Heart left ventricle (tissue), 13 donors: ENCODE measurements around the gene PTPDC1.

Experiments
- CTCF ChIP-seq, 12 donors: fragments of 200-600 bp; sonication (generic) in 4 of 12; IDR thresholded peaks; one replicate each; pipeline versions ENCODE4 v1.5.0 to v1.8.0; 2018 to 2022; ENCODE audit warnings: antibody characterized with exemption in 12 of 12, mild to moderate bottlenecking in 5 of 12
- POLR2A ChIP-seq, 2 donors: fragments of 450-650 bp; IDR thresholded peaks; one replicate each; pipeline ENCODE4 v1.6.1; 2017; ENCODE audit warnings: antibody characterized with exemption in 2 of 2, mild to moderate bottlenecking in 2 of 2, moderate library complexity in 2 of 2
- donor health status: ischemic (EF 13 %, LVEDD 7.1; RV severe dilation, severe dysfunction).
- donor health status: DM: no; HTN: yes; CAD: no.
- donor health status: DM: no; HTN: no; CAD: no.
- donor health status: ischemic (EF 25% LVEDD 6.9; RV normal size, moderate dysfunction).
- donor health status: ischemic (EF 25% LVEDD 5.7; RV mildly dilated, moderate dysfunction).
- donor health status: ischemic (EF 35%, LVEDD 5.7; RV mildly dilated, moderate dysfunction).
- donor health status: nonischemic (EF 11% LVEDD 7.7; RV severe dilation, severe dysfunction).
- donor health status: DM: yes; HTN: yes; CAD: no.
- donor health status: PGD.
- donor health status: ischemic (EF 29% LVEDD 5.4; RV normal size, mild dysfunction).
- donor health status: nonischemic (EF 23%, LVEDD 6.1; RV moderate dilation, normal function).

- TF ChIP-seq CTCF (IDR thresholded peaks at IDR 0.05): no peak
- no peak for TF ChIP-seq POLR2A (IDR thresholded peaks at IDR 0.05)
Observed at GRCh38 chr9:94126844-94127243, 42.6 kb downstream of the PTPDC1 start.
